ENCODE measurements around the gene PPP1R14C.
A peak's percentile ranks its signal among the peaks of the same experiment; 100 is the strongest.

Gene PPP1R14C

GRCh38 chr6:150272264-150272975, 129.6 kb downstream of the PPP1R14C start:
- DNase-seq: no peak

DNA sequence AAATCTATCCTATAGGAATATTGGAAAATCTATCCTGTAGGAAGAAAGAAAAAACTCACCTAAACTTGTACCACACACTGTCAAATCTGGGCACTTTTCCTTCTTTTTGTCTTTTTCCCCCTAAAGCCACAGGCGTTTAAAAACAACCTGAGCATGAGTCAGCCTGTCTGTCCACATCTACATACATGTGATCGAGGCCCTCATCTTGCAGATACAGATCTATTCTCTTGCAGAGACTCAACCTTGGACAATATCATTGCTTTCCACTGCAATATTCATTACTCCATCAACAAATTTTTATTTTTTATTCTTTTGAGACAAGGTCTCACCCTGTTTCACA, 130.1 kb downstream of the PPP1R14C start:
- no peak for DNase-seq

DNA sequence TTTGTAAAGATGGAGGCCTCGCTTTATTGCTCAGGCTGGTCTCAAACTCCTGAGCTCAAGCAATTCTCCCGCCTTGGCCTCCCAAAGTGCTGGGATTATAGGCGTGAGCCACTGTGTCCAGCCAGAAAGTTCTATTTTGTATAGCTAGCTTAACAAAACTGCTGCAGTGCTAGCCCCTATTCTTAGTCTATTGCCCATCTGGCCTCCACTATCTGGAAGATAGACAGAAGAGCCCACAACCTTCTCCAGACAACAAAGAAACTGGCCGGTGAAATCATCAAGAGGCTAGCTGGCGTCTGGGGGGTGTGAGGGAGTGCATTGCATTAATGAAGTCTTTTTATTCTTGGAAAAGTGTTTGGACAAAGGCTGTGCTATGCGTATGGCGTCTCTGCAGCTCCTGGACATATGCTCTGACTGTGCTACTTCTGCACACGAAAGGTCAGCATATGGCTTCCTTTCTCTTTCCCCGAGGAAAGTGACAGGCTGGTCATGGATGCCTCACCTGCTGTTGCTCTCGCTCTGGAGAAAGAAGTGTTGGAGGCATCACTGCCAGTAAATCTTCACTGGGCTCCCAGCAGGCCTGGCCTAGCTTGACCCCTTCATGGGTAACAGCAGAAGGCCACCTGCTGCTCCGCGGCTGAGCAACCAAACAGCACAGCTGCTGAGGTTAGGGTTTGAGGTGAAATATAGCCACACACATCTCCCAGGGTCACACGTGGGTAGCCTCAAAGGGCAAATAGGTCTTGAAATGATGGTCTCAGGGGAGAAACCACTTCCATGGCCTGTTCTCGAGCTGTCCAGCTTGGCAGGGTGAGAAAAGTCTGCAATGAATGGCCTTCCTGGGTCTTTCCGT, 130.8 kb downstream of the PPP1R14C start:
- no peak for DNase-seq

DNA sequence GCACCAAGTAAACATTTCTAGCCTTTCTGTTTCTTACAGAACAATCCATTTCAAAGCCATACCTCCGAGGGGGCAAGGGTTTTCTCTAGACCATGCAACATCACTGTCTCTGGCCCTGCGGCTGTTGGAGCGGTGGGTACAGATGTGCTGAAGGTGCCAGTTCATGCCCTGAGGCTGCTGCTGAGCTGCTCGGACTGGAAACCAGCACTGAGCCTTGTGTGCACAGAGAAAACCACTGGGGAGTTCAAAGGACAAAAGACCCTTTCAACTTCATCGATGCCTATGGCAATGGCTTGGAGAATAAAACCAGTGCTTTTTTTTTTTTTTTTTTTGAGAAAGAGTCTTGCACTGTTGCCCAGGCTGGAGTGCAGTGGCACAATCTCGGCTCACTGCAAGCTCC, 132.6 kb downstream of the PPP1R14C start:
- DNase-seq: no peak

DNA sequence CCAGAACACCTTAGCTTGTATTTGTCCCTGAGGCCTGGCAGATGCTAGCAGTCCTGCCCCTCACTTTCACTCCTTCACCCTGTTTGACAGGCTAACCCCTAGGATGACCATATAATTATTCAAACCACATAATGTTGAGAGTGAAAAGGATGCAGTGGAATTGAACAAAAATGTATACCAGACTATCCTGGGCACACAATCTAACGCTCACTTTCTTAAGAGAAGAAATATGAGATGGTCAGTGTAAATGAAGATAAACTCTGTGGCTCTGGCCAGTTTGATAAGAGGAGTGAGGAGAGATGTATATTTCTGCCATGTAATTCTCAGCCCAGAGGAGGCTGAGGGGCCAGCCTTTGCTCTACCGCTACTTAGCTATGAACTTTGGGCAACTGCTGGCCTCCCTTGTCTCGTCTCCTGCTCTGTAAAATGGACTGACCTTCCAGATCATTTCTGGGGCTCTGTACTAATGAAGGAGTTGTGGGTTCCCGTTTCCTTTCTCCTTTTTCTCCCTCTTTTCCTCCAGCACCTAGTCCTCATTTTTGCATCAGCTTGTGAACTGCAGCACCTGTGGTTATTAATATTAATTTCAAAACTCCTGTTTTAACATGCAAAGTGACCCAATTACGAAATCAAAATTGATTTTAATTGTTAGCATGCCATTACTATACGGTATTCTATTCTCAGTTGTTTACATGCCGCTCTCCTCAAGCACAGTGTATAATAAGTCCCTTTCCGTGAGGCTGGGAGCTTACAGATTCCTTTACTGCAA, 133.5 kb downstream of the PPP1R14C start:
- DNase-seq: no peak

GRCh38 chr6:150276937-150277742, 134.3 kb downstream of the PPP1R14C start:
- no peak for DNase-seq

GRCh38 chr6:150279533-150279932, 136.7 kb downstream of the PPP1R14C start:
- no peak for DNase-seq

DNA sequence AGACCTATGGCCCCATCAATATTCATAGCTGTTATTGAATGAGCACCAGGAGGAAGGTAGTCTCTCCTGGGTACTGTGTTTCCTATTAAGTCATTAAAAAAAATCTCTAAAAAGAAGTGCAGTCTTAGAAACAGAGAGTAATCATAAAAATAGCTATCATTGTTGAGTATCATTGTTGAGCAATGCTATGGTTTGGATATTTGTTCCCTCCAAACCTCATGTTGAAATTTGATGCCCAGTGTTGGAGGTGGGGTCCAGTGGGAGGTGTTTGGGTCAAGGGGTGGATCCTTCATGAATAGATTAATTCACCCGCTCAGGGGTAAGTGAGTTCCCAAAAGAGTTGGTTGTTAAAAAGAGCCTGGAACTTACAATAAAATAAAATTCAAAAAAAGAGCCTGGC, 137.9 kb downstream of the PPP1R14C start:
- DNase-seq: no peak

DNA sequence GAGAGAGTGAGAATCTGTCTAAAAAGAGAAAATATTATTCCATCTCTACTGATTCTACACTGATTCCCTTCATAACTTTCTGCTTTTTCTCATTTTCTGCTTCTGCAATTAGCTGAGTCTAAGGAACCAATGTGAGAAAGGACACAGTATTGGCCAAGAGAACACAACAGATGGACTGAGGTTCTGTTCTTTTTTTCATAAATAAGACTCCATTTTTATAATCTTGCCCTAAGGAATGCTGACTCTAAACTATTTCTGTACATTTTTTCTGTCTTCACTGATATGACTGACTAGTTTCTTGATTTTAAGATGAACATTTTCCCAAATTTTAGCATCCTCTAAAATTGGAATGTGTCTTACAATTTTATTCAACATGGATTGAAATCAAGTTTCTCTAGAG, 138.9 kb downstream of the PPP1R14C start:
- DNase-seq: no peak

DNA sequence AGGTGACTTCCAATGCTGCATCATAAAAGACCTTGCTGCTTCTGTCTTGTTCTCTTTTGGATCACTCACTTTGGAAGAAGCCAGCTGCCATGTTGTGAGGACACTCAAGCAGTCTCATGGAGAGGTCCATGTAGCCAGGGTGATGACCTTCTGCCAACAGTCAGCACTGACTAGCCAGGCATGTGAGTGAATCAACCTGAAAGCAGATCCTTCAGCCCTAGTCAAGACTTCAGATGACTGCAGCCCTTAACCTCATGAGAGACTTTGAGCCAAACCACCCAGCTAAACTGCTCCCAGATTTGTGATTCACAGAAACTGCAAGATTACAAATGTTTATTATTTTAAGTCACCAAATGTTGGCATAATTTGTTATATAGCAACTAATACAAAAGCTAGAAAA, 140.0 kb downstream of the PPP1R14C start:
- DNase-seq: no peak

GRCh38 chr6:150286460-150286859, 143.6 kb downstream of the PPP1R14C start:
- no peak for DNase-seq

GRCh38 chr6:150286912-150287311, 144.1 kb downstream of the PPP1R14C start:
- peak; percentile 24 for DNase-seq

DNA sequence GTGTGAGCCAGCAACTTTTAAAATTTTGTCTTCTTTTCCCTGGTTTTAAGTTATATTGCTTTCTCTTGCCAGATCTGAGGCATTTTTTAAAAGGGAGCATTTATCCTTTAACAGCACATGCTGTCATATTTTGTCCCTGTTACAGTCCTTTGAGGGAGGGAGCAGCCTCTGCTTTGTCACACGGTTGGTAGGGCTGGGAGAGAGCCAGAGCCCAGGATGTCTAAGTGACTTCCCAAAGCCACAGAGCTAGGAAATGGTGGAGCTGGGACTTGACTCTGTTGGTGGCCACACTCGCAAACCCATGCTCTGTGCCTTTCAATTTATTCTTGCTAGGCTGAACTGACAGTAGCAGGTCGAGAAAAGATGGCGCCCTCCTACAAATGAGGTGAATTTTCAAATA, 145.6 kb downstream of the PPP1R14C start:
- no peak for DNase-seq

- no peak for DNase-seq
Measured at GRCh38 chr6:150289454-150290071, 146.7 kb downstream of the PPP1R14C start.

GRCh38 chr6:150290429-150290828, 147.6 kb downstream of the PPP1R14C start:
- DNase-seq: peak; percentile 62

- no peak for DNase-seq
Measured at GRCh38 chr6:150291968-150292710, 149.3 kb downstream of the PPP1R14C start.

DNA sequence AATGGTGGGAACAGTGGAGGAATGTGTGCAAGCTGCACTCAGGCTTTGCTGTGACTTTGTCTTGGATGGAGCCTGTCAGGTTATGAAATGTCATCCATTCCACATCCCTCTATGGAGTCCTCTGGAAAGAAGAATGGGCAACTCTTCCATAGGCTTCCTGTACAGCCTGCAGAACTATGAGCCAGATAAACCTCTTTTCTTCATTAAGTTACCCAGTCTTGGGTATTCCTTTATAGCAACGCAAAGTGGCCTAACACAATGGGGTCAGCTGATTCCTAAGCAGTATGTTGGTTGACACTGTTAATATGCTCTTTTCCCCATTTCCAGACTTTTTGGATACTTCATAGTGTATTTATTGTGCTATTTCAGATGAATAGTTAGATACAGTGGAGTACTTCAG, 150.2 kb downstream of the PPP1R14C start:
- DNase-seq: no peak

DNA sequence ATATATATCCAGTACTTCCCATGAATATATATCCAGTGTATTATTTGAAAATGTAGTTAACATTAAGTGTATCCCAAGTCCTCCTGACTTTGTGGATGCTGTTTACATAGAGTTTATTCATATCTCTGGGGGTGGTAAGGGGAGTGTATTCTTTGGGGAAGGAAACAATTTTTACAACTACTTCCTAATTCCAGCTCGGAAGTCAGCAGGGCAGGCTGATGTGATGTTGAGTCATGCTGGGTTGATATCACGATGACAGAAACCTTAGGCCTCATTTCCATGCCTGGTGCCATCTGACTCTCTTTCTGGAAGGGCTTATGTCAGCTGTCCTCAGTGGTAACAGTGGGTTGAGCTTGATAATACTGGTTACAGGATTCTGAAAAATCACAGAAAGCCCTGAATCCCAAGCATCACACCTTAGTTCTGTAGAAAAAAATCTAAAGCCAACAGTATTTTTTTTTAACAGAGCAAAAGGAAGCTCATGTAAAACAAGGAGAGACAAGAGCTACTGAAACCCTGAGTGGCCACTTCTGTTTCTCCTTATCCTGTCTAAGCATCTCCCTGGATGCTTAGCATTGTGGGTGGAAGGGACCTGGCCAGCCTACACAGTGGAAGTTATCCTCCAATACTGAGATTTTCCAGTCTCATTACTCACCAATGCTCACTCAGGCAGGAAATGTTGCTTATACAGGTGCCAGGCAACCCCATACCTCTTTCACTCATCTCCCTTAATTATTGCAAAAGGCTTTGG, 150.8 kb downstream of the PPP1R14C start:
- peak; percentile 67 for DNase-seq

DNA sequence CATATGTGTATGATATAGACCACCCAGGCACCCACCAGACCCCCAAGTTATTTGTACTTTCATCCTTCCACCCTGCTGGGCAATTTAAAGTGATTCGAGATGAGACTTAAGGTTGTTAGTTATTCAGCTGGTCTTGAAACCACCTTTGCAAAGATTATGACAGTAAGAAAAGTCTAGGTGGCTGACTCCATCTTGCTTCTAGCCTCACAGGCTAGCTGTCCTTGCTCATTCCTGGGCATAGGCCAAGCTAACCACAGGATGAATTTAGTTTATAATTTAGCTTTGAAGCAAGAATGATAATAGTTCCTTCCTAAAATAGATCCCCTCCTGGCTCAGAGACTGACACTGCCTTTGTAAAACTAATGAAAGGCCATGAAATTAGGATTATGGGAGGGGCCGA, 154.0 kb downstream of the PPP1R14C start:
- no peak for DNase-seq

DNA sequence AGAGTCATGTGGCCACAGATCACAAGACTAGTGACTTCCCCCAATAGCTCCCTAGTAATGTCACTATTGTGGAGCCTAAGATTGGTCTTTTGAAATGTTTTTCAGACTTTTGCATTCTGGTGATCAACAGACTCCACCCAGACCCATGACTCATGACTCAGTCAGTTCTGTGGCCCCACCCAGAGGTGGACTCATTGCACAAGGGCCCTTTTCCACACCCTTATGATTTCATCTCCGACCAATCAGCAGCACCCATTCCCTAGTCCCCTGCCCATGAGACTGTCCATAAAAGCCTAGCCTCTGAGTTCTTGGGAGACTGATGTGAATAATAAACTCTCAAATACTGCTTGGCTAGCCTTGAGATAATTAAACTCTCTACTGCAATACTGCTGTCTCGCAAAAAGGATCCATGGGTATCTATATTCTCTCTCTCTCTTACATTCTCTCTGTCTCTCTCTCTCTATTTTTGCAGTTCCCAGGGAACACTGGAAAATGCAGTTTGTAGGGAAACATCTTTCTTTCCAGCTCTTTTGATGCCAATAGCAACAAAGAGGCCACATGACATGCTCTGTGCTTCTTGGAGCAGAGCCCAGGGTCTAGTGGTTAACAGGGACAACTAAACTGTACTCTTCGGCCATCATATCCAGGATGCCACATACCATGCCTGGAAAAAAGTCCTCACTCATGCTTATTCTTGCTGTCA, 154.6 kb downstream of the PPP1R14C start:
- DNase-seq: peak; percentile 92
